Amygdala (tissue), 56 donors: ENCODE results near the gene WDFY4.

ENCODE experiments used
- DNase-seq, 56 donors: peaks; one replicate each; lab custom pipeline; 2025; lab: John Stamatoyannopoulos, UW

WDFY4 gene

GRCh38 chr10:48957361-48958151 lies 272.9 kb downstream of the WDFY4 start:
- no peak for DNase-seq

GRCh38 chr10:48958598-48959190 lies 274.0 kb downstream of the WDFY4 start:
- DNase-seq: no peak

- DNase-seq: no peak
Measured at GRCh38 chr10:48964038-48964437, 279.4 kb downstream of the WDFY4 start.

GRCh38 chr10:48965460-48965859 lies 280.8 kb downstream of the WDFY4 start:
- DNase-seq: no peak

- no peak for DNase-seq
Measured at GRCh38 chr10:48968036-48968435, 283.4 kb downstream of the WDFY4 start.

- DNase-seq: no peak
Measured at GRCh38 chr10:48970046-48970445, 285.4 kb downstream of the WDFY4 start.

GRCh38 chr10:48970654-48971053 lies 286.0 kb downstream of the WDFY4 start:
- DNase-seq: no peak

GRCh38 chr10:48973065-48973464 lies 288.4 kb downstream of the WDFY4 start:
- no peak for DNase-seq

GRCh38 chr10:48974510-48975156 lies 290.0 kb downstream of the WDFY4 start:
- DNase-seq: no peak

- DNase-seq: peak in 1 of 56 donors; percentile 18
Measured at GRCh38 chr10:48976196-48976595, 291.5 kb downstream of the WDFY4 start.

- DNase-seq: no peak
Measured at GRCh38 chr10:48978318-48978717, 293.6 kb downstream of the WDFY4 start.

GRCh38 chr10:48981310-48981907 lies 296.7 kb downstream of the WDFY4 start:
- peak in 30 of 56 donors; percentile 1 to 62 (median 25) for DNase-seq

- no peak for DNase-seq
Measured at GRCh38 chr10:48982584-48982983, 297.9 kb downstream of the WDFY4 start.

- no peak for DNase-seq
Measured at GRCh38 chr10:48983648-48984351, 299.1 kb downstream of the WDFY4 start.

- no peak for DNase-seq
Measured at GRCh38 chr10:48985621-48986158, 301.0 kb downstream of the WDFY4 start.

- peak in 2 of 56 donors; percentile 13 to 19 for DNase-seq
Measured at GRCh38 chr10:48990226-48990625, 305.6 kb downstream of the WDFY4 start.

GRCh38 chr10:48993627-48994026 lies 309.0 kb downstream of the WDFY4 start:
- DNase-seq: no peak

- DNase-seq: no peak
Measured at GRCh38 chr10:48996329-48996728, 311.7 kb downstream of the WDFY4 start.

- no peak for DNase-seq
Measured at GRCh38 chr10:48999346-48999745, 314.7 kb downstream of the WDFY4 start.
